ENCODE measurements around the gene STX17. TPM values are rescaled to one million over a fixed set of nuclear protein-coding genes. Genes with fewer than 3 reads are reported as not detected.
"Not testable (repeated sequence)": the region's sequence is repeated elsewhere in the genome, so short reads cannot be mapped to it uniquely, and the experiment has no call there.

STX17 gene
- total RNA-seq, 1 donor from 2014 or later: 18.3 TPM

DNA sequence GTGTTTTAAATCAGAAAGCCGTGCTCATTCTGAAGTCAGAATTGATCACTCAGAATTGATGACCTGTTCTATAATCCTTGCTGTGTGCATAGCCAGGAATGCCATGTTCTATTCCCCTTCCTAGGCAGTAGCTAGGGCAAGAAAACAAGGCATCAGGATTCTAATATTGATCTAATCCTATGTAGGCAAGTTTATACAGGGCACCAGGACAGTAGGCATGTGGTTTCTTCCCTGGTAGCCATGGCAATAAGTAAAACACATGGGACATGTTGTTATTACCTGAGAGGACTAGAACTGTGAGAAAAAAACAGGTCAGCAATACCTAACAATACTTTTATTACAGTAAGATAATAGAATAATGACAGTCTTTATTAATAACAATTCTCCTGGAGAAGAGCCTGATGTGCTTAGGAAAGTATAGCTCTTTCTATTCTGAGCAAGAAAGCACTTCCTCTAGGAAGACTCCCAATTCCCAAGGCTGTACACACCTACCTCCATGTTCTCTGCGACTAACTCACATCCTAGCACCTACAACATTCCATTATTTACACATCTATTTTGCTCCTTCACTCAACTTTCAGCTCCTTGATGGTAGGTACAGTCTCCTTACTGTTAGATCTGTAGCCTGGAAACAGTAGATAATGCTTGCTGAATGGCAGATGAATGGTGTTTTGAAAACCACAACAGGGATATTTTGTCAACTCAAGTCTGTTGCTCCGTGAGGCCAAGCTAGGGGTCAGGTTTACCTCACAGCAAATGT is 70.8 kb downstream of the STX17 start:
- no peak for DNase-seq (ENCODE audit: low read depth)
- H3K4me3 ChIP-seq (ENCODE audit: low read depth, low read length): no peak overlapping the region
- TF ChIP-seq, protein P1, sequence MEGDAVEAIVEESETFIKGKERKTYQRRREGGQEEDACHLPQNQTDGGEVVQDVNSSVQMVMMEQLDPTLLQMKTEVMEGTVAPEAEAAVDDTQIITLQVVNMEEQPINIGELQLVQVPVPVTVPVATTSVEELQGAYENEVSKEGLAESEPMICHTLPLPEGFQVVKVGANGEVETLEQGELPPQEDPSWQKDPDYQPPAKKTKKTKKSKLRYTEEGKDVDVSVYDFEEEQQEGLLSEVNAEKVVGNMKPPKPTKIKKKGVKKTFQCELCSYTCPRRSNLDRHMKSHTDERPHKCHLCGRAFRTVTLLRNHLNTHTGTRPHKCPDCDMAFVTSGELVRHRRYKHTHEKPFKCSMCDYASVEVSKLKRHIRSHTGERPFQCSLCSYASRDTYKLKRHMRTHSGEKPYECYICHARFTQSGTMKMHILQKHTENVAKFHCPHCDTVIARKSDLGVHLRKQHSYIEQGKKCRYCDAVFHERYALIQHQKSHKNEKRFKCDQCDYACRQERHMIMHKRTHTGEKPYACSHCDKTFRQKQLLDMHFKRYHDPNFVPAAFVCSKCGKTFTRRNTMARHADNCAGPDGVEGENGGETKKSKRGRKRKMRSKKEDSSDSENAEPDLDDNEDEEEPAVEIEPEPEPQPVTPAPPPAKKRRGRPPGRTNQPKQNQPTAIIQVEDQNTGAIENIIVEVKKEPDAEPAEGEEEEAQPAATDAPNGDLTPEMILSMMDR (conservative IDR thresholded peaks at IDR 0.05; ENCODE audit: low read depth, low read length): no peak

DNA sequence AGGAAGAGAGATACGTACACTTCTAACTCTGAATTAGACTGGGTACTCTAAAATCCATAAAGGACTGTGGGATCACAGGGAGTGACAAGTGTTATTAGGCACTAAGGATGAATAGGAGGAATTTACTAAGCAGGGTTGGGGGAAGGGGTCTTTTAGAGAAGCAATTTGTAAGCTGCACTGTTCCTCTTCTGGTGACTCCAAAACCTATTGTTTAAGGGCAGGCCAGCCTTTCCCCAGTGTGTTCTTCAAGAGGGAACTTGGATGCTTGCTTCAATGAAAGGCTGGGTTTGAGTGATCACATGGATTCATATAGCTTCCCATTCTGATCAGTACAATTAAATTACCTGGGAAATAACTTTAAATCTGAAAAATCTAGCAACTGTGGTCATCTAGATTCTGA is 71.8 kb downstream of the STX17 start:
- TF ChIP-seq, protein P1 (conservative IDR thresholded peaks at IDR 0.05; ENCODE audit: low read depth, low read length): no peak
- DNase-seq (ENCODE audit: low read depth): no peak
- no peak overlapping the region for H3K4me3 ChIP-seq (ENCODE audit: low read depth, low read length)

DNA sequence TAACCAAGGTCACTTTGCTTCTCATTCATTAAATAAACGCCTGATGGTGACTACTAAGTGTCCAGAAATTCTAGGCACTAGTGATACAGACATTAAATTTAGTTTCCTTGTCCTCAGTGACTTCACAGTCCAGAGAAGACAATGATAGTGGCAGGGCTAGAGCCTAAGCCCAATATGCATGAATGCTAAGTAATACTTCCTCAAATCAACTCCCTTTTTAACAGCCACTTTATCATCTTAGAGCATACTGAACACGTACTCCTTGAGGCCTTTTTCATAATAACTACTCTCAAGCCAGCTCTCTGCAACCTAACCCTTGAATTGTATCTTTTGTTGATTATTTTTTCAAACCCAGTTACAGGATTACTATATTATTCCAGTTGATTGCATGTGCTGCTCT is 74.1 kb downstream of the STX17 start:
- DNase-seq (ENCODE audit: low read depth): no peak
- TF ChIP-seq, protein P1 (conservative IDR thresholded peaks at IDR 0.05; ENCODE audit: low read depth, low read length): no peak
- H3K4me3 ChIP-seq (ENCODE audit: low read depth, low read length): no peak overlapping the region

DNA sequence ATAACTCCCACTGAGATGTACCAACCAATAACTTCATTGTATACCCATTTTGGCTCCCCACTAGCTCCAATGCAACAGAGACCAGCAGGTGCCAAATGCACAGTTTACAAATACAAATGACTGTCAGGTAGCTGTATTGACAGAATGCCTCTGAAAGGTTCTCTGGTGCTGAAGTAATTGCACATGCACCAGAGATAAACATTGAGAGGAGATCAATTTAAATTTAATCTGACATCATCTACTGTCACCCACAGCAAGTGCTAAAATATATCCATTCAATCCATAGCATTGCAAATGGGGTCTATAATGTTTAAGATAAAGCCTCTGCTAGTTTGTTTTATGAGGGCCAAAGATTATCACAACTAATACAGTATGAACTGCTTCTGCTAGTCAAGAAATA is 80.2 kb downstream of the STX17 start:
- H3K4me3 ChIP-seq (ENCODE audit: low read depth, low read length): no peak overlapping the region
- no peak for DNase-seq (ENCODE audit: low read depth)
- TF ChIP-seq, protein P1 (conservative IDR thresholded peaks at IDR 0.05; ENCODE audit: low read depth, low read length): no peak

DNA sequence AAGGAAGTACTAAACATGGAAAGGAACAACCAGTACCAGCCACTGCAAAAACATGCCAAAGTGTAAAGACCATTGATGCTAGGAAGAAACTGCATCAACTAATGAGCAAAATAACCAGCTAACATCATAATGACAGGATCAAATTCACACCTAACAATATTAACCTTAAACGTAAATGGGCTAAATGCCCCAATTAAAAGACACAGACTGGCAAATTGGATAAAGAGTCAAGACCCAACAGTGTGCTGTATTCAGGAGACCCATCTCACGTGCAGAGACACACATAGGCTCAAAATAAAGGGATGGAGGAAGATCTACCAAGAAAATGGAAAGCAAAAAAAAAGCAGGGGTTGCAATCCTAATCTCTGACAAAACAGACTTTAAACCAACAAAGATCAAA is 84.1 kb downstream of the STX17 start:
- H3K4me3 ChIP-seq (ENCODE audit: low read depth, low read length); DNase-seq (ENCODE audit: low read depth): not testable (repeated sequence)

DNA sequence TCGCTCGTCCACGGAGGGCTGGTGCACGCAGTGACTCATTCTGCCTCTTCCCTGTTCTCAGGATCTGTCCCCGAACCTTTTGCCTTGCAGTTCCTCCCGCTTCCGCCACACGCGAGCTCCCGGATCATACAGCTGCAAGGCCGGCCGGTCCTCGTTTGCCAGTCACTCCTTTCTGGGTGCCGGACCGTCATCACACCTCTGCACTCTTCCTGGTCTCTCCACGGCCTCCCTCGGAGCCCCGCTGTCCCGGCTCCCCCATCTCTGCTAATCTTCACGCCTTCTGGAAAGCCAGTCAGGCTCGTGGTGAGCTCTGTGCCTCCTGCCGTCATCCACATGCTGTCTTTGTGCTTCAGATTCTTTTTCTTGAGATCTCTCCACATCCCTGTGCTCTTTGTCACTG is 91.8 kb downstream of the STX17 start:
- H3K4me3 ChIP-seq (ENCODE audit: low read depth, low read length): no peak overlapping the region
- no peak for DNase-seq (ENCODE audit: low read depth)
- TF ChIP-seq, protein P1 (conservative IDR thresholded peaks at IDR 0.05; ENCODE audit: low read depth, low read length): no peak

DNA sequence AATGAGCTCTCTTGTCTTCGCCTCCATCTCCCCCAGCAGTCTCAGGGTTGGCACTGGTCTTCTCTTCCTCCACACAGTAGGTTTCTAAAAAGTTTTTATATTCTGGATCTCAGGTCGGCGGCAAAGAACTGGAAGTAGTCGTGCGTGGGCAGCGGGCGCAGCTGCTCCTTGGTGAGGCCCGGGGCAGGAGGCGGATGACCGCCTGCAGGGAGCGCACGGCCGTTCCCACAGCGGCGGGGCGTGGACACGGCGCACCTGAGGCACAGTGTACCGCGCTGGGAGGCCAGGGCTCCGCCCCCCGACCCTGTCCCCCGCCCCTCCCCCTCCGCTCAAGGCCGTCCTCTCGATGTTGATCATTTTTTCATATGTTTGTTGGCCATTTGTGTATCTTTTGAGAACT is 92.4 kb downstream of the STX17 start:
- TF ChIP-seq, protein P1 (conservative IDR thresholded peaks at IDR 0.05; ENCODE audit: low read depth, low read length): no peak
- no peak for DNase-seq (ENCODE audit: low read depth)
- no peak overlapping the region for H3K4me3 ChIP-seq (ENCODE audit: low read depth, low read length)
